ENCODE results near the gene ACOX1.
A peak's percentile ranks its signal among the peaks of the same experiment; 100 is the strongest.
"Not testable (repeated sequence)": the region's sequence is repeated elsewhere in the genome, so short reads cannot be mapped to it uniquely, and the experiment has no call there.

Gene ACOX1

GRCh38 chr17:75983501-75984181, 4.7 kb upstream of the ACOX1 start:
- no peaks in the 10 kb centered on the region for H4K20me1 ChIP-seq
- H3K4me3 ChIP-seq = no peak overlapping the region
- H3K9ac ChIP-seq = no peak overlapping the region
- H3K27ac ChIP-seq = no peak overlapping the region
- H3K4me1 ChIP-seq = peaks cover 16% of the 10 kb centered on the region
- no peaks in the 10 kb centered on the region for H3K27me3 ChIP-seq
- no peaks in the 10 kb centered on the region for H3K9me3 ChIP-seq
- peaks cover 18% of the 10 kb centered on the region for H3K36me3 ChIP-seq
- H3K4me2 ChIP-seq = no peak overlapping the region
- no peak for TF ChIP-seq Cebpa-rat (IDR thresholded peaks at IDR 0.05)

DNA sequence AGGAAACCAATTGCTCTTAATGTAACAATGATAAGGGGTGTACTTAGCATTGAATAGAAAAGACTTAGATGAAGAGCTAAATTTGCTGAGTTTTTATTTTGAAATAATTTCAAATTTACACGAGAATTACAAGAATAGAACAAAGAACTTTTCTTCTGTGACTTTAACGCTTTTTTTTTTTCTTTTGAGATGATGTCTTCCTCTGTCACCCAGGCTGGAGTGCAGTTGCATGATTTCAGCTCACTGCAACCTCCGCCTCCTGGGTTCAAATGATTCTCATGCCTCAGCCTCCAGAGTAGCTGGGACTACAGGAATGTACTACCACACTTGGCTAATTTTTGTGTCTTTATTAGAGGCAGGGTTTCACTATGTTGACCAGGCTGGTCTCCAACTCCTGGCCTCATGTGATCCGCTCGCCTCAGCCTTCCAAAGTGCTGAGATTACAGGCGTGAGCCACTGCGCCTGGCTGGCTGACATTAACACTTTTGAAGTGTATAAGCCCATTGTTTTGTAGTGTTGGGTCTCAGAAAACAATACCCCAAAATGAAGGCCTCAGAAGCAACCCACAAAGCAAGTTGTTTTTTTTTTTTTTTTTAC, 2.2 kb upstream of the ACOX1 start:
- TF ChIP-seq Cebpa-rat (IDR thresholded peaks at IDR 0.05) = no peak
- Histone ChIP-seq H3K9ac (no peak overlapping the region), H3K27ac (no peak overlapping the region), H3K36me3 (peaks cover 1% of the 10 kb centered on the region; the same call in 1 of the 2 replicates), H3K9me3 (no peaks in the 10 kb centered on the region), H4K20me1 (no peaks in the 10 kb centered on the region), H3K4me2 (peak overlapping the region; percentile 91), H3K4me1 (peaks cover 41% of the 10 kb centered on the region), H3K4me3 (no peak overlapping the region), H3K27me3 (no peaks in the 10 kb centered on the region)

GRCh38 chr17:75980188-75981018, 1.4 kb upstream of the ACOX1 start:
- Histone ChIP-seq H3K36me3 (no peaks in the 10 kb centered on the region; the same call in 1 of the 2 replicates), H3K27me3 (no peaks in the 10 kb centered on the region), H3K4me1 (peaks cover 45% of the 10 kb centered on the region), H4K20me1 (no peaks in the 10 kb centered on the region), H3K9ac (peak overlapping the region; percentile 98), H3K9me3 (no peaks in the 10 kb centered on the region), H3K4me2 (peak overlapping the region; percentile 91), H3K27ac (peak overlapping the region; percentile 97), H3K4me3 (peak overlapping the region; percentile 88)
- no peak for TF ChIP-seq Cebpa-rat (IDR thresholded peaks at IDR 0.05)

DNA sequence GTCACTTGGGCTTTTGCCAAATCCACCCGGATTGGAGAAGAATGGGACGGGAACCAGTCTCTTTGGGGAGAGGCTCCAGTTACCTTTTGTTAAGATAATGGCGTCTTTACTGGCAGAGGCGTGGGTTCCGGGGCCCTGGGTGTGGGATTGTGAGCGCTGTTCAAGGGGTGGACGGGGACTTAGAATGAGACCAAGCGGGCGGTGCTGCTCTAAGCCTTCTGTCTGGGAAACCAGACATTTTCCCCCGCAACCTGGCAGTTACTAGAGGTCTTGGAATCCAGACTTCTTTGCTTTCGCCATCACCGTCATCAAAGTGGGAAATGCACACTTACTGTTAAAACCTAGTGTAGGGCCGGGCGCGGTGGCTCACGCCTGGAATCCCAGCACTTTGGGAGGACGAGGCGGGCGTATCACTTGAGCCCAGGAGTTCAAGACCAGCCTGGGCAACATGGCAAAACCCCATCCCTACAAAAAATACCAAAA, 780 bp upstream of the ACOX1 start:
- Histone ChIP-seq H3K4me2 (peak overlapping the region; percentile 91), H4K20me1 (no peaks in the 10 kb centered on the region), H3K4me3 (peak overlapping the region; percentile 88), H3K4me1 (peaks cover 45% of the 10 kb centered on the region), H3K9ac (peak overlapping the region; percentile 98), H3K27me3 (no peaks in the 10 kb centered on the region), H3K27ac (peak overlapping the region; percentile 97), H3K36me3 (no peaks in the 10 kb centered on the region), H3K9me3 (no peaks in the 10 kb centered on the region)
- no peak for TF ChIP-seq Cebpa-rat (IDR thresholded peaks at IDR 0.05)

DNA sequence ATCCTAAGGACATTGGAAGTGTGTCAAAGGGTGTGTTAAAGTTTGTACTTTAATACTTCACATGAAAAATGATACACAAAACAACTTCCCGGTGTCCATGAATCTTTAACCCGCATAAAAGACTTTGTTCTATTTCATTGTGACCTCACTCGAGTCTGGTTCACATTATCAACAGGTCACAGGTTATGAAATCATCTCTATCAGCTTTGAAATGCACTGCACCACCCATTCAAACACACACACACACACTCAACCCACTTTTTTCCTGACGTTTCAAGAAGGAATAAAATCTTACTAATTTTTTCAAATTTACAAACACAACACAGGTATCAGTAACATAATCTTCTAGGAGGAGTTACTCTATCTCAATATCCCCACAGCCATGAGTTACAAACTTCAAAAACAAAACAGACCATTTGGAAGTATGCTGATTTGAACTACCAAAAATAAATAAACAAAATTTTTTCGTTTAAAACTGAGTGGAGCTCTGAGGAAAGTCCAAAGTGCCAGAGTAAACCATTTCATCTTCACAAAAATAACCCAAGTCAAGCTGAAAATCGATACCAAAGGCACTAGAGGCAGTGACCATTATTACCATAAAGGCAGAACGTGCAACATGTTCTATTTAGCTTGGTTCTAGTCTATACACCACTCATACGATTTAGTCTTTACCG, 2.7 kb downstream of the ACOX1 start:
- Histone ChIP-seq H3K9me3 (no peaks in the 10 kb centered on the region), H3K27ac (no peak overlapping the region)

DNA sequence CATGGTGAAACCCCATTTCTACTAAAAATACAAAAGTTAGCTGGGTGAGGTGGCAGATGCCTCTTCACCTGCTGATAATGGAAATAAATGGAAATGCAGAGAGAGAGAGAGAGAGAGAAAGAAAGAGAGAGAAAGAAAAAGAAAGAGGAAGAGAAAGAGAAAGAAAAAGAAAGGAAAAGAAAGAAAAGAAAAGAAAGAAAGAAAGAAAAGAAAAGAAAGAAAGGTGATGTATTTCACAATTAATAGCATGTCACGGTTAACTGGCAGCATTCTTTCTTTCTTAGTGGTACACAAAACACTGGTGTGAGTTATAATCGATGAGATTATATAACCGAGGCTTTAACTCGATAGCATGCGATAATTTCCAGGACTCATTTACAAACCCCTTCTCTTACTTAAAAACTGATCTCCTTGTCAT, 3.2 kb downstream of the ACOX1 start:
- peaks cover 30% of the 10 kb centered on the region for H3K36me3 ChIP-seq
- no peak overlapping the region for H3K4me3 ChIP-seq
- H3K27ac ChIP-seq = no peak overlapping the region
- TF ChIP-seq Cebpa-rat (IDR thresholded peaks at IDR 0.05) = no peak
- H3K4me2 ChIP-seq = no peak overlapping the region
- no peak overlapping the region for H3K9ac ChIP-seq
- H3K9me3 ChIP-seq = no peaks in the 10 kb centered on the region
- H3K4me1 ChIP-seq = peaks cover 38% of the 10 kb centered on the region
- no peaks in the 10 kb centered on the region for H4K20me1 ChIP-seq
- no peaks in the 10 kb centered on the region for H3K27me3 ChIP-seq

More for the DNA sequence above, 2.7 kb downstream of the ACOX1 start:
- H3K9ac ChIP-seq = no peak overlapping the region
- peaks cover 24% of the 10 kb centered on the region for H3K36me3 ChIP-seq
- H4K20me1 ChIP-seq = no peaks in the 10 kb centered on the region
- H3K27me3 ChIP-seq = no peaks in the 10 kb centered on the region
- no peak overlapping the region for H3K4me3 ChIP-seq
- H3K4me2 ChIP-seq = peak overlapping the region; percentile 91
- H3K4me1 ChIP-seq = peaks cover 43% of the 10 kb centered on the region
- TF ChIP-seq Cebpa-rat (IDR thresholded peaks at IDR 0.05) = no peak

DNA sequence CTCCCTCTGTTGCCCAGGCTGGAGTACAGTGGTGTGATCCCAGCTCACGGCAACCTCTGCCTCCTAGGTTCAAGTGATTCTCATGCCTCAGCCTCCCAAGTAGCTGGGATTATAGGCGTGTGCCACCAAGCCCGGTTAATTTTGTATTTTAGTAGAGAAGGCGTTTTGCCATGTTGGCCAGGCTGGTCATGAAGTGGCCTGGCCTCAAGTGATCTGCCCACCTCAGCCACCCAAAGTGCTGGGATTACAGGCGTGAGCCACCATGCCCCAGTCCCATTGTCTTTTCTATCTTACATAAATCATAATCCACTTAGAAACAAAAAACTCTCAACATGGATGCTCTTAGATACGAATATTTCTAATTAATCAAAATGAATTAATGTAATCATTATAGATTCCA, 3.8 kb downstream of the ACOX1 start:
- H3K9ac ChIP-seq, H3K4me3 ChIP-seq, H4K20me1 ChIP-seq, H3K9me3 ChIP-seq, H3K27ac ChIP-seq, H3K27me3 ChIP-seq, H3K4me2 ChIP-seq: not testable (repeated sequence)
- Histone ChIP-seq H3K36me3 (peaks cover 35% of the 10 kb centered on the region), H3K4me1 (peaks cover 36% of the 10 kb centered on the region)

GRCh38 chr17:75970626-75971025, 8.3 kb downstream of the ACOX1 start:
- TF ChIP-seq Cebpa-rat (IDR thresholded peaks at IDR 0.05) = no peak
- Histone ChIP-seq H3K4me2 (peak overlapping the region; percentile 64), H3K27me3 (no peaks in the 10 kb centered on the region), H3K9ac (no peak overlapping the region), H3K4me1 (peaks cover 16% of the 10 kb centered on the region), H4K20me1 (no peaks in the 10 kb centered on the region), H3K36me3 (peaks cover 53% of the 10 kb centered on the region), H3K9me3 (no peaks in the 10 kb centered on the region), H3K4me3 (no peak overlapping the region), H3K27ac (no peak overlapping the region; the same call in 1 of the 2 replicates)

DNA sequence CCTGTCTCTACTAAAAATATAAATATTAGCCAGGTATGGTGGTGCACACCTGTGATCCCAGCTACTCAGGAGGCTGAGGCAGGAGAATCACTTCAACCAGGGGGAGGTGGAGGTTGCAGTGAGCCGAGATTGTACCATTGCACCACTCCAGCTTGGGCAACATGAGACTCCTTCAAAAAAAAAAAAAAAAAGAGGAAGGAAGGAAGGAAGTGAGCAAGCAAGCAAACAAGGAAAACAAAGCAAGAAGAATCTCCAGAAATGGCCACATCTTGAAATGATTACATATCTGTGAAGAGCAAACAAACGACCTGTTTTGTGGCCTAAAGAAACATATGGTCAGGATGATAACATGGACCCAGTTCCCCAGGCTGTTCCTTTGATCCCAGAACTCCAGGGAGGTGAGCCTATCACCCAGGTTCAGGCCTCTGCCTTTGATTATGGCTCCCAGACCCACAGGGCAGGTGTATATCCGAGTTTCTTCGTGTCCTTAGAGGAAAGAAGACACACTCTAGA, 8.9 kb downstream of the ACOX1 start:
- no peaks in the 10 kb centered on the region for H4K20me1 ChIP-seq
- H3K4me1 ChIP-seq = peaks cover 16% of the 10 kb centered on the region
- peaks cover 53% of the 10 kb centered on the region for H3K36me3 ChIP-seq
- no peak overlapping the region for H3K4me3 ChIP-seq
- peaks cover 2% of the 10 kb centered on the region; the same call in 1 of the 2 replicates for H3K9me3 ChIP-seq
- no peak for TF ChIP-seq Cebpa-rat (IDR thresholded peaks at IDR 0.05)
- H3K4me2 ChIP-seq = peak overlapping the region; percentile 64
- no peaks in the 10 kb centered on the region for H3K27me3 ChIP-seq
- no peak overlapping the region for H3K9ac ChIP-seq
- H3K27ac ChIP-seq = peak overlapping the region; percentile 66; the same call in 1 of the 2 replicates

DNA sequence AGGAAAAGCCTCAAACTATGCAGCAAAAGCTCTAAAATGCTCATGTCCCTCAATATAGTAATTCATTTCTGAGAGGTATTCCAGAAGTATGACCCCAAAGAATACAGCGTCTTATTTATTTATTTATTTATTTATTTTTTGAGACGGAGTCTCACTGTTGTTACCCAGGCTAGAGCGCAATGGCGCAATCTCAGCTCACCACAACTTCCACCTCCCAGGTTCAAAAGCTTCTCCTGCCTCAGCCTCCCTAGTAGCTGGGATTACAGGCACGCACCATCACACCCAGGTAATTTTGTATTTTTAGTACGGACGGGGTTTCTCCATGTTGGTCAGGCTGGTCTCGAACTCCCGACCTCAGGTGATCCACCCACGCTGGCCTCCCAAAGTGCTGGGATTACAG, 9.9 kb downstream of the ACOX1 start:
- Histone ChIP-seq H3K36me3 (peaks cover 53% of the 10 kb centered on the region), H3K4me1 (peaks cover 20% of the 10 kb centered on the region)
- not testable (repeated sequence) for H3K4me3 ChIP-seq, H3K9ac ChIP-seq, H3K27me3 ChIP-seq, H3K27ac ChIP-seq, H3K9me3 ChIP-seq, H4K20me1 ChIP-seq, H3K4me2 ChIP-seq

All from BLaER1 (cell line).